Activated B cell treated with CpG ODN at 0.5 μM for 24 hours (primary cell): ENCODE data around the gene GPR119. TPM values are rescaled to one million over a fixed set of nuclear protein-coding genes. Genes with fewer than 3 reads are reported as not detected.
"Not testable (repeated sequence)": the region's sequence is repeated elsewhere in the genome, so short reads cannot be mapped to it uniquely, and the experiment has no call there.

ENCODE experiments used
- ATAC-seq: fragments of 200-7000 bp; cut with Tn5 transposase; one replicate; pipeline ENCODE4 v1.10.0; 2021; ENCODE audit warnings: low read depth, mild to moderate bottlenecking, moderate library complexity
- CTCF ChIA-PET: fragments of 350-600 bp; sonication (Branson Sonifier 250); formaldehyde crosslinking; loops from one replicate; lab custom pipeline; 2021; ENCODE audit warnings: antibody characterized with exemption; lab: Charles Lee
- POLR2A ChIA-PET: fragments of 350-600 bp; sonication (Branson Sonifier 250); formaldehyde crosslinking; loops from one replicate; lab custom pipeline; 2021; ENCODE audit warnings: antibody characterized with exemption; lab: Charles Lee
- DNase-seq: peaks from one replicate; pipeline ENCODE4 v3.0.0; 2022
- H3K27ac Mint-ChIP-seq: one replicate; pipeline ENCODE4 v1.8.0; 2020; ENCODE audit warnings: mixed read lengths
- H3K27me3 Mint-ChIP-seq: one replicate; pipeline ENCODE4 v1.8.0; 2021; ENCODE audit warnings: mixed read lengths
- H3K36me3 Mint-ChIP-seq: one replicate; pipeline ENCODE4 v1.8.0; 2021; ENCODE audit warnings: low read depth, mixed read lengths
- H3K4me1 Mint-ChIP-seq: one replicate; pipeline ENCODE4 v1.8.0; 2021; ENCODE audit warnings: mixed read lengths
- H3K4me3 Mint-ChIP-seq: one replicate; pipeline ENCODE4 v1.8.0; 2020; ENCODE audit warnings: mild to moderate bottlenecking, mixed read lengths
- H3K9me3 Mint-ChIP-seq: one replicate; pipeline ENCODE4 v1.8.0; 2020; ENCODE audit warnings: mixed read lengths
- intact Hi-C: fragments of 100-400 bp; cut with micrococcal nuclease; formaldehyde crosslinking; loops from one replicate; pipeline ENCODE4 v1.15.1; 2024
- total RNA-seq: library from RNA; stranded (reverse); gene quantifications from 2 replicates; pipeline ENCODE4 v1.2.3, GENCODE V29; 2022
- TF ChIP-seq, protein P1 (sequence below): fragments of 200-600 bp; IDR thresholded peaks from one replicate; pipeline ENCODE4 v1.8.0; 2022; ENCODE audit warnings: antibody characterized with exemption, mild to moderate bottlenecking

Gene GPR119
- total RNA-seq, 1 donor from 2014 or later, result not detected

DNA sequence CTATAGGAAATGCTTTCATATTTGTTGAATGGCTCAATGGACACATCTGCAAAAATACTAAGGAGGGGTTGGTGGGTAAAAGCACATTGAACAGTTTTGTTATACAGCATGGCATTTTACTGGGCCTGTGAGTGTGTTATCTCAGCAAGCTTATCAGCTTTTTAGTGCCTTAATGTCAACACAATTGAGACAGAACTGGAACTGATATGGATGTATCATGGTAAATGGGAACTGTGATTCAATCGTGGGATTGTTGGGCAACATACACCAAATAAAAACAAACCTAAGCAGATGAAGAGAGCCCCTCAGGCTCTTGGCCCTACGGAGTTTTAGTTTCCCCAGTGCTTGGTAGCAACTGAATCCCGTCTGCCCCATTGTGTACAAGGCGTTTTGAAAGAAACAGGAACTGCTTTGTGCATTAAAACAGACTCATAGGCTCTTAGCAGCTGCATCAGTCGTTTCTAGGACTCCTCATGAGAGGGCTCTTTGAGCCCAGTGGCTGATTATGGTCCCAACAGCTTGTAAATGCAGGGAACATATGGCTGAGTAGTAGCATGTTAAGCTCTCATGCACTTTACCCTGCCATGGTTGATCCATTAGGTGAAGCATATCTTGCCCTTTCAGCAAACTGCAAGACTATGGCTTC is 7.3 kb downstream of the GPR119 start:
- no peak for DNase-seq
- TF ChIP-seq, protein P1, sequence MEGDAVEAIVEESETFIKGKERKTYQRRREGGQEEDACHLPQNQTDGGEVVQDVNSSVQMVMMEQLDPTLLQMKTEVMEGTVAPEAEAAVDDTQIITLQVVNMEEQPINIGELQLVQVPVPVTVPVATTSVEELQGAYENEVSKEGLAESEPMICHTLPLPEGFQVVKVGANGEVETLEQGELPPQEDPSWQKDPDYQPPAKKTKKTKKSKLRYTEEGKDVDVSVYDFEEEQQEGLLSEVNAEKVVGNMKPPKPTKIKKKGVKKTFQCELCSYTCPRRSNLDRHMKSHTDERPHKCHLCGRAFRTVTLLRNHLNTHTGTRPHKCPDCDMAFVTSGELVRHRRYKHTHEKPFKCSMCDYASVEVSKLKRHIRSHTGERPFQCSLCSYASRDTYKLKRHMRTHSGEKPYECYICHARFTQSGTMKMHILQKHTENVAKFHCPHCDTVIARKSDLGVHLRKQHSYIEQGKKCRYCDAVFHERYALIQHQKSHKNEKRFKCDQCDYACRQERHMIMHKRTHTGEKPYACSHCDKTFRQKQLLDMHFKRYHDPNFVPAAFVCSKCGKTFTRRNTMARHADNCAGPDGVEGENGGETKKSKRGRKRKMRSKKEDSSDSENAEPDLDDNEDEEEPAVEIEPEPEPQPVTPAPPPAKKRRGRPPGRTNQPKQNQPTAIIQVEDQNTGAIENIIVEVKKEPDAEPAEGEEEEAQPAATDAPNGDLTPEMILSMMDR, result no peak
- CTCF ChIA-PET, result no interaction called here

GRCh38 chrX:130376077-130376476 is 9.4 kb downstream of the GPR119 start:
- Mint-ChIP-seq H3K36me3 (peaks cover 4% of the 10 kb centered on the region), H3K4me3 (no peak overlapping the region), H3K27ac (no peak overlapping the region), H3K9me3 (no peaks in the 10 kb centered on the region), H3K4me1 (no peaks in the 10 kb centered on the region), H3K27me3 (no peaks in the 10 kb centered on the region)
- ATAC-seq (no peak), DNase-seq (no peak)
- ChIA-PET CTCF (no interaction called here), POLR2A (no interaction called here)
- TF ChIP-seq, protein P1, result no peak
- intact Hi-C loops, result no loop called here

More for the DNA sequence above, 7.3 kb downstream of the GPR119 start:
- intact Hi-C loops, result no loop called here
- POLR2A ChIA-PET, result no interaction called here
- Mint-ChIP-seq H3K36me3 (no peaks in the 10 kb centered on the region), H3K4me1 (no peaks in the 10 kb centered on the region), H3K9me3 (no peaks in the 10 kb centered on the region), H3K27ac (no peak overlapping the region), H3K4me3 (no peak overlapping the region), H3K27me3 (peaks cover 1% of the 10 kb centered on the region)
- no peak for ATAC-seq

DNA sequence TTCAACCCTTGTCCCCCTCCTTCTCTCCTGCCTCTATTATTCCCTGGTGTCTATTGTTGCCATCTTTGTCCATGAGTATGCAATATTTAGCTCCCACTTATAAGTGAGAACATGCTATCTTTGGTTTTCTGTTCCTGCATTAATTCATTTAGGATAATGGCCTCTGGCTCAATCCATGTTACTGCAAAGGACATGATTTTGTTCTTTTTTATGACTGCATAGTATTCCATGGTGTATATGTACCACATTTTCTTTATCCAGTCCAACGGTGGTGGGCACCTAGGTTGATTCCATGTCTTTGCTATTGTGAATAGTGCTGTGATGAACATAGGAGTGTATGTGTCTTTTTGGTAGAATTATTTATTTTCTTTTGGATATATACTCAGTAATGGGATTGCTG is 33.4 kb downstream of the GPR119 start:
- H3K27ac Mint-ChIP-seq, H3K4me1 Mint-ChIP-seq, H3K4me3 Mint-ChIP-seq, H3K27me3 Mint-ChIP-seq, DNase-seq, intact Hi-C loops, POLR2A ChIA-PET, CTCF ChIA-PET, H3K9me3 Mint-ChIP-seq, ATAC-seq: not testable (repeated sequence)
- peaks cover 34% of the 10 kb centered on the region for H3K36me3 Mint-ChIP-seq

GRCh38 chrX:130351567-130351966 is 33.9 kb downstream of the GPR119 start:
- DNase-seq (no peak), ATAC-seq (no peak)
- H3K4me1 Mint-ChIP-seq, result no peaks in the 10 kb centered on the region
- POLR2A ChIA-PET, result no interaction called here
- H3K27me3 Mint-ChIP-seq, result no peaks in the 10 kb centered on the region
- CTCF ChIA-PET, result no interaction called here
- no peaks in the 10 kb centered on the region for H3K9me3 Mint-ChIP-seq
- H3K4me3 Mint-ChIP-seq, result no peak overlapping the region
- peaks cover 30% of the 10 kb centered on the region for H3K36me3 Mint-ChIP-seq
- intact Hi-C loops, result no loop called here
- TF ChIP-seq, protein P1, result no peak
- no peak overlapping the region for H3K27ac Mint-ChIP-seq

GRCh38 chrX:130347321-130347720 is 38.2 kb downstream of the GPR119 start:
- CTCF ChIA-PET, result no interaction called here
- POLR2A ChIA-PET, result no interaction called here
- ATAC-seq (no peak), DNase-seq (no peak)
- Mint-ChIP-seq H3K4me3 (no peak overlapping the region), H3K36me3 (peaks cover 14% of the 10 kb centered on the region), H3K27me3 (no peaks in the 10 kb centered on the region), H3K4me1 (no peaks in the 10 kb centered on the region), H3K9me3 (no peaks in the 10 kb centered on the region), H3K27ac (no peak overlapping the region)
- TF ChIP-seq, protein P1, result no peak
- intact Hi-C loops, result no loop called here

DNA sequence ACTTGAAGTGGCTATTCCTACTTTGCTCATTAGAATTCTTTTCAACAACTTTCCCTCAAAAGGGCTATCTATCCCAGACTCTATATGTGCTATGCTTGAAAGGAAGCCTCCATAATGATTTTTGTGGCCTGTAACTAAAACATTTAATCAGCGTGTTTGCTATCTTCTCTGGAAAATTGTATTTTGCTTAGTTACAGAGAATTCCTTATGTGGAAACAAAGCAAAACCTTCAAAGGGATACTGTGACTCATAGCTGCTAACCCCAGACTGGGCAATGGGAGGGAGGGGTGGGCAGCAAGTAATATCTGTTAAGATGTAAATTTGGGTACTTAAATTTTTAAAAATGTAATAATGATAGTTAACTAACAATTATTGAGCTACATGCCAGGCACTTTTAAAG is 42.1 kb downstream of the GPR119 start:
- H3K36me3 Mint-ChIP-seq, result peaks cover 5% of the 10 kb centered on the region
- H3K4me1 Mint-ChIP-seq, result peaks cover 17% of the 10 kb centered on the region
- H3K27me3 Mint-ChIP-seq, result no peaks in the 10 kb centered on the region
- H3K27ac Mint-ChIP-seq, result no peak overlapping the region
- TF ChIP-seq, protein P1, result no peak
- intact Hi-C loops, result no loop called here
- DNase-seq, result no peak
- ChIA-PET POLR2A (interaction anchor here (0.6 kb wide), 1 partner anchor 10 kb away, joined by 3 read pairs; no protein-coding TSS in a partner anchor), CTCF (no interaction called here)
- H3K4me3 Mint-ChIP-seq, result no peak overlapping the region
- no peaks in the 10 kb centered on the region for H3K9me3 Mint-ChIP-seq
- ATAC-seq, result no peak
